Osteoblast (primary cell): ENCODE results near the gene AATK. TPM values are rescaled to one million over a fixed set of nuclear protein-coding genes. Genes with fewer than 3 reads are reported as not detected.

ENCODE experiments used
- DNase-seq: peaks from one replicate; pipeline ENCODE4 v3.0.0; 2011; ENCODE audit warnings: low spot score, mixed read lengths; ENCODE audit not compliant: insufficient read length; ENCODE audit errors: missing footprints
- H2AFZ ChIP-seq: 2 replicates; pipeline ENCODE4 v1.6.0; 2011; ENCODE audit warnings: mild to moderate bottlenecking, low read length
- H3K27ac ChIP-seq: 2 replicates; pipeline ENCODE4 v1.5.1; 2011; ENCODE audit warnings: mild to moderate bottlenecking, low read depth, low read length, moderate library complexity
- H3K27me3 ChIP-seq: 2 replicates; pipeline ENCODE4 v1.6.0; 2012; ENCODE audit warnings: mild to moderate bottlenecking, control low read depth, inconsistent platforms, low read length, moderate library complexity; ENCODE audit not compliant: insufficient read depth
- H3K36me3 ChIP-seq: 2 replicates; pipeline ENCODE4 v1.5.1; 2011; ENCODE audit warnings: mild to moderate bottlenecking, low read length, control low read depth, moderate library complexity; ENCODE audit not compliant: insufficient read depth
- H3K4me1 ChIP-seq: 2 replicates; pipeline ENCODE4 v1.5.1; 2011; ENCODE audit warnings: mild to moderate bottlenecking, low read length, control low read depth, moderate library complexity; ENCODE audit not compliant: insufficient read depth
- H3K4me2 ChIP-seq: 2 replicates; pipeline ENCODE4 v1.6.0; 2011; ENCODE audit warnings: mild to moderate bottlenecking, low read length; ENCODE audit not compliant: insufficient read depth
- H3K4me3 ChIP-seq: fragments of 200-600 bp; sonication (generic); 3 replicates; pipeline ENCODE4 v1.5.1; 2012; ENCODE audit warnings: mild to moderate bottlenecking, low read length, inconsistent platforms; ENCODE audit not compliant: insufficient read depth
- H3K79me2 ChIP-seq: 2 replicates; pipeline ENCODE4 v1.6.0; 2012; ENCODE audit warnings: mild to moderate bottlenecking, low read length, control low read depth, inconsistent platforms; ENCODE audit not compliant: insufficient read depth
- H3K9me3 ChIP-seq: 2 replicates; pipeline ENCODE4 v1.5.1; 2011; ENCODE audit warnings: low read depth, low read length, control low read depth
- H4K20me1 ChIP-seq: 2 replicates; pipeline ENCODE4 v1.6.0; 2012; ENCODE audit warnings: mild to moderate bottlenecking, low read length, control low read depth; ENCODE audit not compliant: insufficient read depth
- total RNA-seq: library from RNA; depleted of rRNA; stranded (reverse); fragments of >200 nt; gene quantifications from 2 replicates; pipeline ENCODE4 v1.2.3, GENCODE V29; 2012
- TF ChIP-seq, protein P1 (sequence below): IDR thresholded peaks from 2 replicates; pipeline ENCODE4 v1.5.1; 2011; ENCODE audit warnings: mild to moderate bottlenecking, low read depth, low read length, moderate library complexity; ENCODE audit errors: extremely low read depth

The AATK gene
- total RNA-seq, 1 donor: under 0.01 TPM

DNA sequence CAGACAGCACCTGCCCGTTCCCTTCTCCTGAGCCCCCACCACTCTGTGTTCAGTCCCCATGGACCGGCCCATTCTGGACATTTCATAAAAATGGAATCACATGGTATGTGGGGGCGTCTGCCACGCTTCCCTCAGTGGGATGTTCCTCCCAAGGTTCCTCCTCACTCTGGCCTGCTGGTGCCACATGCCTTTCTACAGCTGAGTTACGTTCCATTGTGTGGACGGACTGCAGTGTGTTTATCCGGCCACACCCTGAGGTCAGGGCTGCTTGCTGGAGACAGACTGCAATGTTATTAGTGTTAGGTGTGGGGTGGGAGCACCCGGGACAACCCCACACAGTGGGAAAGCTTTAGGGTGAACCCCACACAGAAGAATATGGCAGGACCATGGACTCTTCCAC lies 5.9 kb upstream of the AATK start:
- TF ChIP-seq, protein P1, sequence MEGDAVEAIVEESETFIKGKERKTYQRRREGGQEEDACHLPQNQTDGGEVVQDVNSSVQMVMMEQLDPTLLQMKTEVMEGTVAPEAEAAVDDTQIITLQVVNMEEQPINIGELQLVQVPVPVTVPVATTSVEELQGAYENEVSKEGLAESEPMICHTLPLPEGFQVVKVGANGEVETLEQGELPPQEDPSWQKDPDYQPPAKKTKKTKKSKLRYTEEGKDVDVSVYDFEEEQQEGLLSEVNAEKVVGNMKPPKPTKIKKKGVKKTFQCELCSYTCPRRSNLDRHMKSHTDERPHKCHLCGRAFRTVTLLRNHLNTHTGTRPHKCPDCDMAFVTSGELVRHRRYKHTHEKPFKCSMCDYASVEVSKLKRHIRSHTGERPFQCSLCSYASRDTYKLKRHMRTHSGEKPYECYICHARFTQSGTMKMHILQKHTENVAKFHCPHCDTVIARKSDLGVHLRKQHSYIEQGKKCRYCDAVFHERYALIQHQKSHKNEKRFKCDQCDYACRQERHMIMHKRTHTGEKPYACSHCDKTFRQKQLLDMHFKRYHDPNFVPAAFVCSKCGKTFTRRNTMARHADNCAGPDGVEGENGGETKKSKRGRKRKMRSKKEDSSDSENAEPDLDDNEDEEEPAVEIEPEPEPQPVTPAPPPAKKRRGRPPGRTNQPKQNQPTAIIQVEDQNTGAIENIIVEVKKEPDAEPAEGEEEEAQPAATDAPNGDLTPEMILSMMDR: no peak
- H3K4me2 ChIP-seq: no peak overlapping the region
- no peak for DNase-seq
- no peaks in the 10 kb centered on the region for H4K20me1 ChIP-seq
- no peaks in the 10 kb centered on the region for H3K36me3 ChIP-seq
- H3K27me3 ChIP-seq: peaks cover 5% of the 10 kb centered on the region
- no peaks in the 10 kb centered on the region for H3K4me1 ChIP-seq
- no peak overlapping the region for H2AFZ ChIP-seq
- H3K4me3 ChIP-seq: no peak overlapping the region
- peaks cover 2% of the 10 kb centered on the region for H3K9me3 ChIP-seq
- no peak overlapping the region for H3K27ac ChIP-seq
- H3K79me2 ChIP-seq: no peaks in the 10 kb centered on the region

DNA sequence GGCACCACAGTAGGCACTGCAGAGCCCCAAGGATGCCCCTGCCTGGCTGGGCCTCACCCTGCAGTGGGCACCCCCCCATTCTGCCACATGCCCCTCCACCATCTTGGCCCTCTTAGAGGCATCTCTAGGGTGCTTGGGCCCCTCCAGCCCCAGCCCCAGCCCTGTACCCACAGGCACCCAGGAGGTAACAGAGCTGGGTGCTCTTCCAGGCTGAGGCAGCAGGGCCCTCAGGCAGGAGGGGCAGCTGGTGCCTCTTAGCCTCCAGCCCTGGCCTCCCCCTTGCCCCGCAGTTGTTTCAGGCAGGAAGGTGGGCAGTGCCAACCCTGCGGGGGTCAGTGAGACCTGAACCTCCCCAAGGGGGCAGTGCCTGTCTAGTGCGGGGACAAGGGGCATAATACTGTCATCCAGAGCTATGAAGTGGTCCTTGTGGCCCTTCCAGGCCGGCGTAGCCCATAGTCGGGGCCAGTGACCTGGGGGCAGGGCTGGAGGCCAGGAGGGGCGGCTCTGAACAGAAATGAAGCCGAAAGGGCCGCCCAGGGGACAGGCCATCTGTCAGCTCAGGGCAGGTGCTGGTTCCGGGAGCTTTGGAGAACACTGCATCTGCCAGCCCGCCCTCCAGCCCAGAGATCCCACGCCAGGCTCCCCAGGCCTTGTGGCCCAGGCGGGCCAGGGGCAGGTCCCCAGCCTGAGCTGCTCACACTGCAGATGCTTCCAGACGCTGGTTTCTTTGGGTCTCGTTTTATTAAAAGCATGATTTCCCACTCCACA lies 4.9 kb upstream of the AATK start:
- Histone ChIP-seq H3K27me3 (peaks cover 10% of the 10 kb centered on the region), H3K79me2 (no peaks in the 10 kb centered on the region), H4K20me1 (no peaks in the 10 kb centered on the region), H3K36me3 (no peaks in the 10 kb centered on the region), H3K4me1 (no peaks in the 10 kb centered on the region), H3K27ac (no peak overlapping the region), H3K9me3 (peaks cover 2% of the 10 kb centered on the region), H2AFZ (no peak overlapping the region), H3K4me2 (no peak overlapping the region), H3K4me3 (no peak overlapping the region)
- DNase-seq: no peak
- TF ChIP-seq, protein P1: no peak

DNA sequence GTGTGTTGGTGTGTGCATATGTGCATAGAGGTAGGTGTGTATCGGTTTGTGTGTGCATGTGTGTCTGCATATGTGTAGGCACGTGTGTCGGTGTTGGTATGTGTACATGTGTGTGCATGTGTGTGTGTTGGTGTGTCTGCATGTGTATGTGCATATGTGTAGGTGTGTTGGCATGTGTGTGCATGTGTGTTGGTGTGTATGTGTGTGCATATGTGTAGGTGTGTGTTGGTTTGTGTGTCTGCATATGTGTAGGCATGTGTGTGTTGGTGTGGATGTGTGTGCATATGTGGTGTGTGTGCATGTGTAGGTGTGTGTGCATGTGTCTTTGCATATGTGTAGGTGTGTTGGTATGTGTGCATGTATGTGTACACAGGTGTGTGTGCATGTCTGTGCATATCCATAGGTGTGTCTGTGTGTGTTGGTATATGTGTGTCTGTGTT lies 3.9 kb upstream of the AATK start:
- no peaks in the 10 kb centered on the region for H3K4me1 ChIP-seq
- H3K4me2 ChIP-seq: no peak overlapping the region
- H3K79me2 ChIP-seq: no peaks in the 10 kb centered on the region
- H2AFZ ChIP-seq: no peak overlapping the region
- no peak overlapping the region for H3K4me3 ChIP-seq
- no peaks in the 10 kb centered on the region for H3K36me3 ChIP-seq
- H3K27ac ChIP-seq: no peak overlapping the region
- H4K20me1 ChIP-seq: no peaks in the 10 kb centered on the region
- DNase-seq: no peak
- no peaks in the 10 kb centered on the region for H3K9me3 ChIP-seq
- TF ChIP-seq, protein P1: no peak
- H3K27me3 ChIP-seq: peaks cover 19% of the 10 kb centered on the region

DNA sequence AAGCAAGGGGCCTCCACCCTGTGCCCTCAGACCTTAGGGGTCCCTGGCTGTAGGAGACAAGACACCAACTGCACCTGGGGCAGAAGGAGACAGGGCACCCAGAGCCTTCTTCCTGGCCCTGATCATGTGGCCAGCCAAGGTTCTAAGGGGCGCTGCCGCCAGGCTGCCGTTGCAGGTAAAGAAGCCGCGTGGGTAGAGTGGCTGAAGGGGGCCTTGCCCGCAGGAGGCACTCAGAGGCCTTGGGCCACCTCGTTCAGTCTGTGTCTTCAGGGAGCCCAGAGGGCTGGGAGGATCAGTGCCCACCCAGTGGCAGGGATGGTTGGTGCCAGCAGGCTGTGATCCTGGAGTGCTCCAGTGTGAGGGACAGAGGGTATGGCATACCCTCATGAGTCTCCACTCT lies 1.6 kb upstream of the AATK start:
- H4K20me1 ChIP-seq: no peaks in the 10 kb centered on the region
- no peaks in the 10 kb centered on the region for H3K36me3 ChIP-seq
- TF ChIP-seq, protein P1: no peak
- no peaks in the 10 kb centered on the region for H3K79me2 ChIP-seq
- no peak overlapping the region for H3K27ac ChIP-seq
- H3K4me3 ChIP-seq: no peak overlapping the region
- H3K4me1 ChIP-seq: no peaks in the 10 kb centered on the region
- H3K27me3 ChIP-seq: peaks cover 29% of the 10 kb centered on the region
- no peak overlapping the region for H3K4me2 ChIP-seq
- no peak for DNase-seq
- no peak overlapping the region for H2AFZ ChIP-seq
- no peaks in the 10 kb centered on the region for H3K9me3 ChIP-seq
